IPS-15b (cell line): ENCODE measurements around the gene RNF214.

Source experiments
- H3K27me3 ChIP-seq: one replicate; pipeline ENCODE4 v1.6.1; 2013; ENCODE audit warnings: low read length; ENCODE audit not compliant: control insufficient read depth, insufficient read depth
- H3K36me3 ChIP-seq: one replicate; pipeline ENCODE4 v1.6.1; 2013; ENCODE audit warnings: low read length; ENCODE audit not compliant: control insufficient read depth, insufficient read depth
- H3K4me1 ChIP-seq: one replicate; pipeline ENCODE4 v1.6.1; 2013; ENCODE audit warnings: mild to moderate bottlenecking, low read length; ENCODE audit not compliant: control insufficient read depth, insufficient read depth
- H3K4me3 ChIP-seq: one replicate; pipeline ENCODE4 v1.5.1; 2013; ENCODE audit warnings: low read depth, low read length
- H3K9ac ChIP-seq: one replicate; pipeline ENCODE4 v1.6.1; 2013; ENCODE audit warnings: low read depth, mild to moderate bottlenecking, low read length
- H3K9me3 ChIP-seq: one replicate; pipeline ENCODE4 v1.6.1; 2013; ENCODE audit warnings: mild to moderate bottlenecking, low read length; ENCODE audit not compliant: control insufficient read depth, insufficient read depth

The RNF214 gene

GRCh38 chr11:117230999-117231841 lies 1.3 kb upstream of the RNF214 start:
- Histone ChIP-seq H3K36me3 (peaks cover 25% of the 10 kb centered on the region), H3K4me1 (peaks cover 5% of the 10 kb centered on the region), H3K27me3 (no peaks in the 10 kb centered on the region), H3K4me3 (peak overlapping the region; percentile 97), H3K9me3 (no peaks in the 10 kb centered on the region), H3K9ac (peak overlapping the region; percentile 70)

GRCh38 chr11:117231842-117232091 lies 704 bp upstream of the RNF214 start, which contains the start of gene PCSK7:
Gene PCSK7, minus strand, starts transcription at chr11:117232073. Its CDS starts 2,229 bp downstream, at chr11:117229844.
- H3K27me3 ChIP-seq, result no peaks in the 10 kb centered on the region
- H3K9ac ChIP-seq, result peak within 1 kb of the TSS; percentile 87
- H3K4me1 ChIP-seq, result peaks cover 5% of the 10 kb centered on the region
- peak within 1 kb of the TSS; percentile 97 for H3K4me3 ChIP-seq
- H3K9me3 ChIP-seq, result no peaks in the 10 kb centered on the region
- H3K36me3 ChIP-seq, result peaks cover 24% of the 10 kb centered on the region

- H3K9me3 ChIP-seq, result no peaks in the 10 kb centered on the region
- H3K9ac ChIP-seq, result peak overlapping the region; percentile 74
- H3K27me3 ChIP-seq, result no peaks in the 10 kb centered on the region
- H3K36me3 ChIP-seq, result peaks cover 17% of the 10 kb centered on the region
- peaks cover 5% of the 10 kb centered on the region for H3K4me1 ChIP-seq
- H3K4me3 ChIP-seq, result peak overlapping the region; percentile 78
Observed at GRCh38 chr11:117232911-117233409, 489 bp downstream of the RNF214 start.

- Histone ChIP-seq H3K36me3 (peaks cover 4% of the 10 kb centered on the region), H3K27me3 (no peaks in the 10 kb centered on the region), H3K4me1 (peaks cover 5% of the 10 kb centered on the region), H3K4me3 (no peak overlapping the region), H3K9me3 (no peaks in the 10 kb centered on the region), H3K9ac (no peak overlapping the region)
Observed at GRCh38 chr11:117238221-117238620, 5.8 kb downstream of the RNF214 start.

GRCh38 chr11:117239295-117239694 lies 6.8 kb downstream of the RNF214 start:
- H3K36me3 ChIP-seq, result peaks cover 11% of the 10 kb centered on the region
- H3K4me1 ChIP-seq, result no peaks in the 10 kb centered on the region
- H3K9ac ChIP-seq, result no peak overlapping the region

GRCh38 chr11:117248341-117248740 lies 15.9 kb downstream of the RNF214 start:
- peaks cover 8% of the 10 kb centered on the region for H3K36me3 ChIP-seq
- no peaks in the 10 kb centered on the region for H3K27me3 ChIP-seq
- H3K4me1 ChIP-seq, result no peaks in the 10 kb centered on the region
- no peak overlapping the region for H3K9ac ChIP-seq
- no peaks in the 10 kb centered on the region for H3K9me3 ChIP-seq
- H3K4me3 ChIP-seq, result no peak overlapping the region

More at GRCh38 chr11:117239295-117239694, 6.8 kb downstream of the RNF214 start:
- H3K9me3 ChIP-seq, result no peaks in the 10 kb centered on the region
- H3K27me3 ChIP-seq, result no peaks in the 10 kb centered on the region
- no peak overlapping the region for H3K4me3 ChIP-seq

GRCh38 chr11:117249571-117249970 lies 17.1 kb downstream of the RNF214 start:
- Histone ChIP-seq H3K4me3 (no peak overlapping the region), H3K27me3 (no peaks in the 10 kb centered on the region), H3K36me3 (no peaks in the 10 kb centered on the region)

GRCh38 chr11:117251506-117251905 lies 19.0 kb downstream of the RNF214 start:
- Histone ChIP-seq H3K36me3 (peaks cover 3% of the 10 kb centered on the region), H3K4me1 (no peaks in the 10 kb centered on the region)

More at GRCh38 chr11:117249571-117249970, 17.1 kb downstream of the RNF214 start:
- no peaks in the 10 kb centered on the region for H3K9me3 ChIP-seq
- H3K9ac ChIP-seq, result no peak overlapping the region
- H3K4me1 ChIP-seq, result no peaks in the 10 kb centered on the region

GRCh38 chr11:117255966-117256365 lies 23.5 kb downstream of the RNF214 start:
- Histone ChIP-seq H3K4me1 (no peaks in the 10 kb centered on the region), H3K27me3 (no peaks in the 10 kb centered on the region), H3K36me3 (peaks cover 3% of the 10 kb centered on the region), H3K4me3 (no peak overlapping the region), H3K9me3 (no peaks in the 10 kb centered on the region), H3K9ac (no peak overlapping the region)

More at GRCh38 chr11:117251506-117251905, 19.0 kb downstream of the RNF214 start:
- H3K27me3 ChIP-seq, result no peaks in the 10 kb centered on the region
- no peaks in the 10 kb centered on the region for H3K9me3 ChIP-seq
- H3K9ac ChIP-seq, result no peak overlapping the region
- no peak overlapping the region for H3K4me3 ChIP-seq

GRCh38 chr11:117256573-117256972 lies 24.1 kb downstream of the RNF214 start:
- Histone ChIP-seq H3K9me3 (no peaks in the 10 kb centered on the region), H3K9ac (no peak overlapping the region), H3K4me1 (no peaks in the 10 kb centered on the region), H3K36me3 (peaks cover 3% of the 10 kb centered on the region), H3K4me3 (no peak overlapping the region), H3K27me3 (no peaks in the 10 kb centered on the region)

GRCh38 chr11:117258576-117258975 lies 26.1 kb downstream of the RNF214 start:
- H3K4me1 ChIP-seq, result no peaks in the 10 kb centered on the region
- no peaks in the 10 kb centered on the region for H3K9me3 ChIP-seq
- H3K27me3 ChIP-seq, result no peaks in the 10 kb centered on the region
- H3K9ac ChIP-seq, result no peak overlapping the region
- no peak overlapping the region for H3K4me3 ChIP-seq
- peaks cover 5% of the 10 kb centered on the region for H3K36me3 ChIP-seq

GRCh38 chr11:117259417-117259816 lies 26.9 kb downstream of the RNF214 start:
- no peak overlapping the region for H3K4me3 ChIP-seq
- H3K9ac ChIP-seq, result no peak overlapping the region
- no peaks in the 10 kb centered on the region for H3K4me1 ChIP-seq
- no peaks in the 10 kb centered on the region for H3K9me3 ChIP-seq
- H3K27me3 ChIP-seq, result no peaks in the 10 kb centered on the region
- peaks cover 5% of the 10 kb centered on the region for H3K36me3 ChIP-seq
